ENCODE measurements around the gene ITPR3. TPM values are rescaled to one million over a fixed set of nuclear protein-coding genes. Genes with fewer than 3 reads are reported as not detected.

The ITPR3 gene
- total and polyA plus RNA-seq, 4 donors: 0.49 to 2.8 (median 0.71) TPM

DNA sequence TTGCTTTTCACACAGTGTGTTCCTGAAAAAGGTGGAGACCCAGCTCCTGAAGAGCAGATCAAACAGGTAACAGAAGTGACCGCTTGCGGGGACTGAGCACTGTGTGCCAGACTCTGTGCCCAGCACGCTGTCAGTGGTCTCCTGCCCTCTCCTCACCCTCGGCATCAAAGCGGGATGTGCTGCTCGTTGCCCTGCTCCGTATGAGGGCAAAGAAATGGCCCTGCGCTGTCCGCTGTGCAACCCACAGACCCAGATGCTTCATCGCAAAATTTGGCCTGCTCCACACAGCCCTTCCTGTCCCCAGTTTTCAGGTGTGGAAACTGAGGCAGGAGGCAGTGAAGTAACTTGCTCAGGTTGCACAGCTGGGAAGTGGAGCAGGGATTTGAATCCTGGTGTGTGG, 76.7 kb downstream of the ITPR3 start:
- H3K36me3 ChIP-seq (ENCODE audit: control insufficient read depth in 4 of 4, insufficient read depth in 3 of 4, low read depth in 1 of 4, low read length in 3 of 4): peaks cover 0 to 15% (median 5%) of the 10 kb centered on the region in 4 donors
- no peak overlapping the region for H3K27ac ChIP-seq (ENCODE audit: low read depth in 1 of 2, low read length in 2 of 2)
- H3K4me1 ChIP-seq (ENCODE audit: control insufficient read depth in 4 of 4, insufficient read depth in 4 of 4, low read length in 3 of 4): peaks cover 0 to 10% (median 0%) of the 10 kb centered on the region in 4 donors
- H3K9ac ChIP-seq (ENCODE audit: low read depth in 1 of 2, low read length in 2 of 2): no peak overlapping the region
- no peaks in the 10 kb centered on the region for H3K9me3 ChIP-seq (ENCODE audit: control insufficient read depth in 4 of 4, low read length in 3 of 4)
- TF ChIP-seq, protein P1, sequence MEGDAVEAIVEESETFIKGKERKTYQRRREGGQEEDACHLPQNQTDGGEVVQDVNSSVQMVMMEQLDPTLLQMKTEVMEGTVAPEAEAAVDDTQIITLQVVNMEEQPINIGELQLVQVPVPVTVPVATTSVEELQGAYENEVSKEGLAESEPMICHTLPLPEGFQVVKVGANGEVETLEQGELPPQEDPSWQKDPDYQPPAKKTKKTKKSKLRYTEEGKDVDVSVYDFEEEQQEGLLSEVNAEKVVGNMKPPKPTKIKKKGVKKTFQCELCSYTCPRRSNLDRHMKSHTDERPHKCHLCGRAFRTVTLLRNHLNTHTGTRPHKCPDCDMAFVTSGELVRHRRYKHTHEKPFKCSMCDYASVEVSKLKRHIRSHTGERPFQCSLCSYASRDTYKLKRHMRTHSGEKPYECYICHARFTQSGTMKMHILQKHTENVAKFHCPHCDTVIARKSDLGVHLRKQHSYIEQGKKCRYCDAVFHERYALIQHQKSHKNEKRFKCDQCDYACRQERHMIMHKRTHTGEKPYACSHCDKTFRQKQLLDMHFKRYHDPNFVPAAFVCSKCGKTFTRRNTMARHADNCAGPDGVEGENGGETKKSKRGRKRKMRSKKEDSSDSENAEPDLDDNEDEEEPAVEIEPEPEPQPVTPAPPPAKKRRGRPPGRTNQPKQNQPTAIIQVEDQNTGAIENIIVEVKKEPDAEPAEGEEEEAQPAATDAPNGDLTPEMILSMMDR (IDR thresholded peaks at IDR 0.05; ENCODE audit: low read depth, low read length, missing input control): no peak
- H3K27me3 ChIP-seq (ENCODE audit: control insufficient read depth in 4 of 4, insufficient read depth in 4 of 4, low read length in 3 of 4): no peaks in the 10 kb centered on the region
- 96% methylated on average over 10 of the region's 10 CpGs for WGBS
- no peak overlapping the region for H3K4me3 ChIP-seq (ENCODE audit: low read depth in 1 of 3, low read length in 3 of 3)
- no peak for DNase-seq (ENCODE audit: low spot score)

DNA sequence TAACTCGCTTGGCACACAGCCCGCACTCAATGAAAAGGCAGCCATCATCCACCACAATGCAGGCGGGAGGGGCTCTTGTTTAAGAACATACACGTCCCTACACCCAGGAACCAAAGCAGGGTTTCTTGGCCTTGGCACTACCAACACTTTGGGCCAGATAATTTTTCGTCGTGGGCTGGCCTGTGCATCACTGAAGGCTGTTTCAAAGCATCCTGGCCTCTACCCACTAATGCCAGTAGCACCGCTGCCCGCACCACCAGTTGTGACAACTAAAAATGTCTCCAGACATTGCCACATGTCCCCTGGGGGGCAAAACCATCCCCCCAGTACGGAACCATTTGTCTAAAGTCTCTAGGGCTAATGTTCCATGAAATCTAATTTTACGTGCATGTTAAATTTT, 77.4 kb downstream of the ITPR3 start:
- Histone ChIP-seq H3K4me1 (ENCODE audit: control insufficient read depth in 4 of 4, insufficient read depth in 4 of 4, low read length in 3 of 4) (peaks cover 0 to 10% (median 0%) of the 10 kb centered on the region in 4 donors), H3K9ac (ENCODE audit: low read depth in 1 of 2, low read length in 2 of 2) (no peak overlapping the region), H3K4me3 (ENCODE audit: low read depth in 1 of 3, low read length in 3 of 3) (no peak overlapping the region), H3K36me3 (ENCODE audit: control insufficient read depth in 4 of 4, insufficient read depth in 3 of 4, low read depth in 1 of 4, low read length in 3 of 4) (peaks cover 0 to 15% (median 5%) of the 10 kb centered on the region in 4 donors), H3K27ac (ENCODE audit: low read depth in 1 of 2, low read length in 2 of 2) (no peak overlapping the region), H3K9me3 (ENCODE audit: control insufficient read depth in 4 of 4, low read length in 3 of 4) (no peaks in the 10 kb centered on the region), H3K27me3 (ENCODE audit: control insufficient read depth in 4 of 4, insufficient read depth in 4 of 4, low read length in 3 of 4) (no peaks in the 10 kb centered on the region)
- no peak for DNase-seq (ENCODE audit: low spot score)
- WGBS: 93% methylated on average over 10 of the region's 10 CpGs
- no peak for TF ChIP-seq SP1 (IDR thresholded peaks at IDR 0.05)
- no peak for TF ChIP-seq JUND (IDR thresholded peaks at IDR 0.05)
- no peak for TF ChIP-seq TAF1 (conservative IDR thresholded peaks at IDR 0.05)
- TF ChIP-seq, protein P2, sequence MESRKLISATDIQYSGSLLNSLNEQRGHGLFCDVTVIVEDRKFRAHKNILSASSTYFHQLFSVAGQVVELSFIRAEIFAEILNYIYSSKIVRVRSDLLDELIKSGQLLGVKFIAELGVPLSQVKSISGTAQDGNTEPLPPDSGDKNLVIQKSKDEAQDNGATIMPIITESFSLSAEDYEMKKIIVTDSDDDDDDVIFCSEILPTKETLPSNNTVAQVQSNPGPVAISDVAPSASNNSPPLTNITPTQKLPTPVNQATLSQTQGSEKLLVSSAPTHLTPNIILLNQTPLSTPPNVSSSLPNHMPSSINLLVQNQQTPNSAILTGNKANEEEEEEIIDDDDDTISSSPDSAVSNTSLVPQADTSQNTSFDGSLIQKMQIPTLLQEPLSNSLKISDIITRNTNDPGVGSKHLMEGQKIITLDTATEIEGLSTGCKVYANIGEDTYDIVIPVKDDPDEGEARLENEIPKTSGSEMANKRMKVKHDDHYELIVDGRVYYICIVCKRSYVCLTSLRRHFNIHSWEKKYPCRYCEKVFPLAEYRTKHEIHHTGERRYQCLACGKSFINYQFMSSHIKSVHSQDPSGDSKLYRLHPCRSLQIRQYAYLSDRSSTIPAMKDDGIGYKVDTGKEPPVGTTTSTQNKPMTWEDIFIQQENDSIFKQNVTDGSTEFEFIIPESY (IDR thresholded peaks at IDR 0.05): no peak
- TF ChIP-seq RXRA (IDR thresholded peaks at IDR 0.05): no peak
- TF ChIP-seq NR2F2 (IDR thresholded peaks at IDR 0.05): no peak
- no peak for TF ChIP-seq EGR1 (IDR thresholded peaks at IDR 0.05; ENCODE audit: low read depth in 2 of 2)
- TF ChIP-seq HNF4G (IDR thresholded peaks at IDR 0.05): no peak
- TF ChIP-seq HNF4A (conservative IDR thresholded peaks at IDR 0.05): no peak
- TF ChIP-seq, protein P3, sequence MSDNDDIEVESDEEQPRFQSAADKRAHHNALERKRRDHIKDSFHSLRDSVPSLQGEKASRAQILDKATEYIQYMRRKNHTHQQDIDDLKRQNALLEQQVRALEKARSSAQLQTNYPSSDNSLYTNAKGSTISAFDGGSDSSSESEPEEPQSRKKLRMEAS (IDR thresholded peaks at IDR 0.05): no peak
- TF ChIP-seq, protein P4, sequence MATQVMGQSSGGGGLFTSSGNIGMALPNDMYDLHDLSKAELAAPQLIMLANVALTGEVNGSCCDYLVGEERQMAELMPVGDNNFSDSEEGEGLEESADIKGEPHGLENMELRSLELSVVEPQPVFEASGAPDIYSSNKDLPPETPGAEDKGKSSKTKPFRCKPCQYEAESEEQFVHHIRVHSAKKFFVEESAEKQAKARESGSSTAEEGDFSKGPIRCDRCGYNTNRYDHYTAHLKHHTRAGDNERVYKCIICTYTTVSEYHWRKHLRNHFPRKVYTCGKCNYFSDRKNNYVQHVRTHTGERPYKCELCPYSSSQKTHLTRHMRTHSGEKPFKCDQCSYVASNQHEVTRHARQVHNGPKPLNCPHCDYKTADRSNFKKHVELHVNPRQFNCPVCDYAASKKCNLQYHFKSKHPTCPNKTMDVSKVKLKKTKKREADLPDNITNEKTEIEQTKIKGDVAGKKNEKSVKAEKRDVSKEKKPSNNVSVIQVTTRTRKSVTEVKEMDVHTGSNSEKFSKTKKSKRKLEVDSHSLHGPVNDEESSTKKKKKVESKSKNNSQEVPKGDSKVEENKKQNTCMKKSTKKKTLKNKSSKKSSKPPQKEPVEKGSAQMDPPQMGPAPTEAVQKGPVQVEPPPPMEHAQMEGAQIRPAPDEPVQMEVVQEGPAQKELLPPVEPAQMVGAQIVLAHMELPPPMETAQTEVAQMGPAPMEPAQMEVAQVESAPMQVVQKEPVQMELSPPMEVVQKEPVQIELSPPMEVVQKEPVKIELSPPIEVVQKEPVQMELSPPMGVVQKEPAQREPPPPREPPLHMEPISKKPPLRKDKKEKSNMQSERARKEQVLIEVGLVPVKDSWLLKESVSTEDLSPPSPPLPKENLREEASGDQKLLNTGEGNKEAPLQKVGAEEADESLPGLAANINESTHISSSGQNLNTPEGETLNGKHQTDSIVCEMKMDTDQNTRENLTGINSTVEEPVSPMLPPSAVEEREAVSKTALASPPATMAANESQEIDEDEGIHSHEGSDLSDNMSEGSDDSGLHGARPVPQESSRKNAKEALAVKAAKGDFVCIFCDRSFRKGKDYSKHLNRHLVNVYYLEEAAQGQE (IDR thresholded peaks at IDR 0.05): no peak
- TF ChIP-seq, protein P5, sequence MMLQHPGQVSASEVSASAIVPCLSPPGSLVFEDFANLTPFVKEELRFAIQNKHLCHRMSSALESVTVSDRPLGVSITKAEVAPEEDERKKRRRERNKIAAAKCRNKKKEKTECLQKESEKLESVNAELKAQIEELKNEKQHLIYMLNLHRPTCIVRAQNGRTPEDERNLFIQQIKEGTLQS (IDR thresholded peaks at IDR 0.05): no peak
- no peak for TF ChIP-seq FOXA2 (IDR thresholded peaks at IDR 0.05)
- TF ChIP-seq RAD21 (IDR thresholded peaks at IDR 0.05): no peak
- no peak for TF ChIP-seq GABPA (IDR thresholded peaks at IDR 0.05 in 1 of 2, conservative IDR thresholded peaks at IDR 0.05 in 1 of 2)
- no peak for TF ChIP-seq FOXA1 (IDR thresholded peaks at IDR 0.05)
- TF ChIP-seq YY1 (IDR thresholded peaks at IDR 0.05): no peak
